Gastrocnemius medialis (tissue), 4 donors: ENCODE results near the gene ANKRD13B. TPM values are rescaled to one million over a fixed set of nuclear protein-coding genes. Genes with fewer than 3 reads are reported as not detected.

Source experiments
- ATAC-seq, 2 donors: fragments of 150-250 bp; one replicate each; pipeline ENCODE4 v1.9.1; 2016
- DNase-seq, 2 donors: peaks; one replicate each; pipeline ENCODE4 v3.0.0-alpha.2; 2019
- H3K27ac ChIP-seq, 4 donors: fragments of 200-600 bp; sonication (generic); 1 replicate in 1 of 4; 2 replicates in 3 of 4; pipeline ENCODE4 v1.5.1; 2016 to 2018; ENCODE audit warnings: mild to moderate bottlenecking in 2 of 4, moderate library complexity in 1 of 4
- H3K27me3 ChIP-seq, 3 donors: fragments of 200-600 bp; sonication (generic) in 2 of 3; 1 replicate in 1 of 3; 2 replicates in 2 of 3; pipeline versions ENCODE4 v1.5.1 to v1.6.0; 2016 to 2019; ENCODE audit warnings: mild to moderate bottlenecking in 1 of 3, moderate library complexity in 1 of 3
- H3K36me3 ChIP-seq, 2 donors: fragments of 200-600 bp; sonication (generic) in 1 of 2; one replicate each; pipeline ENCODE4 v1.5.1; 2017 to 2018
- H3K4me1 ChIP-seq, 2 donors: fragments of 200-600 bp; sonication (generic) in 1 of 2; one replicate each; pipeline ENCODE4 v1.5.1; 2016 to 2017; ENCODE audit warnings: mild to moderate bottlenecking in 2 of 2
- H3K4me3 ChIP-seq, 4 donors: fragments of 200-600 bp; sonication (generic) in 3 of 4; 1 replicate in 1 of 4; 2 replicates in 3 of 4; pipeline ENCODE4 v1.5.1; 2016 to 2019; ENCODE audit warnings: mild to moderate bottlenecking in 2 of 4
- H3K9me3 ChIP-seq, 3 donors: fragments of 200-600 bp; sonication (generic) in 2 of 3; 1 replicate in 1 of 3; 2 replicates in 2 of 3; pipeline ENCODE4 v1.5.1; 2016 to 2019
- POLR2A ChIP-seq, 2 donors: fragments of 450-650 bp; IDR thresholded peaks; one replicate each; pipeline ENCODE4 v1.6.1; 2017; ENCODE audit warnings: antibody characterized with exemption in 2 of 2, mild to moderate bottlenecking in 2 of 2, moderate library complexity in 2 of 2
- in situ Hi-C, 4 donors: fragments of 200-750 bp; cut with MboI; loops; one replicate each; pipeline versions ENCODE4 v1.15.0 to v1.8.0; 2017; ENCODE audit warnings: low sequenced_read_pairs in 4 of 4
- intact Hi-C: fragments of 100-400 bp; cut with DNase I; formaldehyde crosslinking; loops from one replicate; pipeline ENCODE4 v1.15.1; 2023; ENCODE audit warnings: low total_unique reads
- total RNA-seq, 4 donors: library from RNA; depleted of rRNA; stranded (reverse); fragments of >200 nt; gene quantifications; one replicate each; pipeline versions ENCODE4 v1.1.0 to v1.2.3, GENCODE V29; 2016
- TF ChIP-seq, protein P1 (sequence below), 5 experiments: fragments of 450-650 bp in 3 of 5; fragments of 200-600 bp in 2 of 5; sonication (generic) in 2 of 5; IDR thresholded peaks in 4 of 5; conservative IDR thresholded peaks in 1 of 5; 1 replicate in 4 of 5; 2 replicates in 1 of 5; pipeline ENCODE4 v1.5.1; 2016 to 2019; ENCODE audit warnings: antibody characterized with exemption in 5 of 5, mild to moderate bottlenecking in 3 of 5, moderate library complexity in 3 of 5

Gene ANKRD13B
- total RNA-seq, 4 donors from 2014 or later: 8.2 to 11.5 (median 9.2) TPM

DNA sequence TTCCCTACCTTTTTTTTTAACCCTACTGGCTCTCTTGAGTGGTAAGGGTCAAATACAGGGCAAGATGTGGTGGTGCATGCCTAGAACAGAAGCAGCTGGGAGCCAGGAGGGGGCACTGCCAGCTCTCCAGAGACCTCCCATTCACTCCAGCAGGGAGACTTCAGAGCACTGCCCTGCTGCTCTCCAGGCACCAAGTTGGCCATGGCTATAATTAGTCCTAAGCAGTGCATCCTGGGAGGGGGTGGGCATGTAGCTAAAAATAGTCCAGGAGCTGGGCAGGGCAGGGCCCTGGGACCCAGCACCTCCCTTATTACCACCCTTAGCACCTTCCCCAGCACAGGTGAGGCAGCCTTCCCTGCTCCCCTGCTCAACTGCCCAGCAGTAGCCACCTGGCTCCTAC is 26.3 kb downstream of the ANKRD13B start:
- no peaks in the 10 kb centered on the region for H3K9me3 ChIP-seq
- peaks cover 72% of the 10 kb centered on the region in 2 donors for H3K4me1 ChIP-seq
- peak overlapping the region; percentile 45 to 99 (median 92) for H3K4me3 ChIP-seq
- no peaks in the 10 kb centered on the region for H3K27me3 ChIP-seq
- in situ Hi-C loops (loop anchor here in 3 of 4 donors (25.0 kb wide), 2 partner anchors 293 to 318 kb away; partner anchors contain the start of genes EFCAB5 (in 2 of the 3) and SSH2 (in 2 of the 3)), intact Hi-C loops (loop anchor here (1.0 kb wide), 2 partner anchors 160 to 311 kb away; partner anchors contain the start of gene SSH2)
- DNase-seq: peak; percentile 73 to 92
- peak overlapping the region; percentile 98 to 100 (median 99) for H3K27ac ChIP-seq
- peaks cover 0 to 21% of the 10 kb centered on the region in 2 donors for H3K36me3 ChIP-seq
- TF ChIP-seq, protein P1, sequence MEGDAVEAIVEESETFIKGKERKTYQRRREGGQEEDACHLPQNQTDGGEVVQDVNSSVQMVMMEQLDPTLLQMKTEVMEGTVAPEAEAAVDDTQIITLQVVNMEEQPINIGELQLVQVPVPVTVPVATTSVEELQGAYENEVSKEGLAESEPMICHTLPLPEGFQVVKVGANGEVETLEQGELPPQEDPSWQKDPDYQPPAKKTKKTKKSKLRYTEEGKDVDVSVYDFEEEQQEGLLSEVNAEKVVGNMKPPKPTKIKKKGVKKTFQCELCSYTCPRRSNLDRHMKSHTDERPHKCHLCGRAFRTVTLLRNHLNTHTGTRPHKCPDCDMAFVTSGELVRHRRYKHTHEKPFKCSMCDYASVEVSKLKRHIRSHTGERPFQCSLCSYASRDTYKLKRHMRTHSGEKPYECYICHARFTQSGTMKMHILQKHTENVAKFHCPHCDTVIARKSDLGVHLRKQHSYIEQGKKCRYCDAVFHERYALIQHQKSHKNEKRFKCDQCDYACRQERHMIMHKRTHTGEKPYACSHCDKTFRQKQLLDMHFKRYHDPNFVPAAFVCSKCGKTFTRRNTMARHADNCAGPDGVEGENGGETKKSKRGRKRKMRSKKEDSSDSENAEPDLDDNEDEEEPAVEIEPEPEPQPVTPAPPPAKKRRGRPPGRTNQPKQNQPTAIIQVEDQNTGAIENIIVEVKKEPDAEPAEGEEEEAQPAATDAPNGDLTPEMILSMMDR (IDR thresholded peaks at IDR 0.05 in 4 of 5, conservative IDR thresholded peaks at IDR 0.05 in 1 of 5): peak in 4 of 5 experiments; percentile 11 to 50 (median 32)
- peak; percentile 81 to 82 for TF ChIP-seq POLR2A (IDR thresholded peaks at IDR 0.05)
- peak; percentile 39 to 53 for ATAC-seq

DNA sequence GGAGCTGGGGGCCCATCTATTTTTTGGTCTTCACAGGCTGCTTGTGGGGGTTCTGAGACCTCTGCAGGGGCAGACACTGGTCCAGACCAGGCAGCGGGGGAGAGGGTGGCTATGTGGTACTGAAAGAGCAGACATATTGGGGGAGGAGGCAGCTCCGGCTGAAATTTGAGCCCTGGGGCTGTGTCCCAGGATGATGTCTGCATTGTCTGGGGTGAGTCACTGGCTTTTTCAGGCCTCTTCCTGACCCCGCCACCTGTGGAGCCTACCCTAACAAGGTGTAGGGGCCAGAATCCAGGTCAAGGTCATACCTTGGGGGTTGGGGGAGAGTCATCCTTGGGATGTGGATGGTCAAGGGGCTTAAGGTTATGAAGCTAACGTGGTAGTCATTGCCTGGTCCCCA is 27.3 kb downstream of the ANKRD13B start:
- peak; percentile 43 to 45 for ATAC-seq
- in situ Hi-C loops: loop anchor here in 3 of 4 donors (10.0 to 25.0 kb wide), 3 partner anchors 155 to 317 kb away; partner anchors contain the start of genes EFCAB5 (in 2 of the 3) and SSH2 (in 2 of the 3)

DNA sequence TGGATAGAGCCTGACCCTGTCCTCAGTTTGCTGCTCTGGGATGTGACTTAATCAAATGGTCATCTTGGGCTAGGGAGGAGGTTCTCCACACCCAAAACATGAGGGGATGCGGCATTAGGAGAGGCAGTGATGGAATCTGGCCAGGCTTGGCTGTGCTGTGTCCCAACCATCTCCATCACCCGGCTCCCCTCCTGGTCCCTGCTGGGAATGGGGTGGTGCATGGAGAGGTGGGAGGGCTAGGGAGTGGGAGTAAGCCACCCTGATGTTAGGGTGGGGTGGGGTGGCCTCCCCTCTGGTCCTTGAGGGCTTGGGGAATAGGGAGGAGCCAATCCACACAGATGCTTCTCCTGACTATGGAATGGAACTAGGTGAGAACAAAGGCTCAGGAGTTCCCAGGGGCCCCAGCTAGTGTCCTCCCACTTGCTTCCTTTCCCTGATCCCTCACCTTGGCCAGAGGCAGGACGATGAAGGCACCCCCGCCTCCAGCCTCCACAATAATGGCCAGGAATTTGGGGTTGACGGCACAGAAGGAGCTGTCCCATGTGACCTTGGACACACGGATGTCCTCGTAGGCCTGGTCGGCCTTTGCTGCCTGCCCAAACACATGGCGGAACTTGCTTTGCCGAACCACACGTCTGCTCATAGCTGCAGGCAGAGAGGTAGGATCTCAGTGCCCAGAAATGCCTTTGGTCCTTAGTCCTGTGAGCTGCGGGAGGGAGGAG is 28.0 kb downstream of the ANKRD13B start:
- Histone ChIP-seq H3K9me3 (no peaks in the 10 kb centered on the region), H3K4me3 (peak overlapping the region; percentile 89 to 99 (median 96)), H3K4me1 (peaks cover 65 to 66% of the 10 kb centered on the region in 2 donors), H3K27ac (peak overlapping the region; percentile 98 to 100 (median 99)), H3K36me3 (peaks cover 0 to 21% of the 10 kb centered on the region in 2 donors), H3K27me3 (no peaks in the 10 kb centered on the region)
- ATAC-seq: no peak
- peak in 1 of 2 donors; percentile 46 for DNase-seq
- TF ChIP-seq, protein P1 (IDR thresholded peaks at IDR 0.05 in 4 of 5, conservative IDR thresholded peaks at IDR 0.05 in 1 of 5): no peak
- no peak for TF ChIP-seq POLR2A (IDR thresholded peaks at IDR 0.05)
- intact Hi-C loops: loop anchor here (1.0 to 10.0 kb wide), 4 partner anchors 18 to 486 kb away; no protein-coding TSS in a partner anchor
- in situ Hi-C loops: loop anchor here in 3 of 4 donors (10.0 to 25.0 kb wide), 3 partner anchors 154 to 316 kb away; partner anchors contain the start of genes EFCAB5 (in 2 of the 3) and SSH2 (in 2 of the 3)

More for the DNA sequence above, 27.3 kb downstream of the ANKRD13B start:
- peak; percentile 77 to 91 for DNase-seq
- H3K9me3 ChIP-seq: no peaks in the 10 kb centered on the region
- H3K36me3 ChIP-seq: peaks cover 0 to 21% of the 10 kb centered on the region in 2 donors
- peak overlapping the region; percentile 98 to 100 (median 99) for H3K27ac ChIP-seq
- H3K4me3 ChIP-seq: peak overlapping the region; percentile 89 to 99 (median 96)
- no peaks in the 10 kb centered on the region for H3K27me3 ChIP-seq
- peak; percentile 36 to 51 for TF ChIP-seq POLR2A (IDR thresholded peaks at IDR 0.05)
- TF ChIP-seq, protein P1 (IDR thresholded peaks at IDR 0.05 in 4 of 5, conservative IDR thresholded peaks at IDR 0.05 in 1 of 5): no peak
- intact Hi-C loops: loop anchor here (1.0 to 10.0 kb wide), 4 partner anchors 19 to 485 kb away; no protein-coding TSS in a partner anchor
- peaks cover 62 to 68% of the 10 kb centered on the region in 2 donors for H3K4me1 ChIP-seq

DNA sequence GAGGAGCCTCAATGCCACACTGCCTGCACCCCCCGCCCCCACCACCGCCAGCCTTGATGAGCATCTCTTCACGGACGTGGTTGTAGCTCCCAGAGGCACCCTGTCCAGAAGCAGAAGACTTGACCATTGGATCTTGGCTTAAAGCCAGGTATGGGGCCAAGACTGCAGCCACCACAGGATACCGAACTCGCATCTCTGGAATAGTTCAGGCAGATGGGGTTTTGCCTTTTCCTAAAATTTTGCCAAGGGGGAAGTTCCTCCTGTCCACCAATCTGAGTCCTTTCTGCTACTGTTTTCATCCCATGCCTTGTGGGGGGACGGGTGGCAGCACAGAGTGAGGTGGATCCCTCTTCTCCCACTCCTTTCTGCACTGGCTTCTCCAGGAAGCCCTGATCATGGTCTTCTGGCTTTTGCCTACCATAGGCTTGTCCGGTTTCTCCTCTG is 28.8 kb downstream of the ANKRD13B start:
- H3K4me3 ChIP-seq: peak overlapping the region; percentile 89 to 99 (median 96)
- TF ChIP-seq, protein P1 (IDR thresholded peaks at IDR 0.05 in 4 of 5, conservative IDR thresholded peaks at IDR 0.05 in 1 of 5): no peak
- no peak for TF ChIP-seq POLR2A (IDR thresholded peaks at IDR 0.05)
- H3K36me3 ChIP-seq: peaks cover 0 to 17% of the 10 kb centered on the region in 2 donors
- no peaks in the 10 kb centered on the region for H3K9me3 ChIP-seq
- in situ Hi-C loops: loop anchor here in 3 of 4 donors (10.0 to 25.0 kb wide), 3 partner anchors 153 to 316 kb away; partner anchors contain the start of genes EFCAB5 (in 2 of the 3) and SSH2 (in 2 of the 3)
- DNase-seq (peak in 1 of 2 donors; percentile 75), ATAC-seq (peak; percentile 9 to 10)
- intact Hi-C loops: loop anchor here (5.0 to 10.0 kb wide), 3 partner anchors 56 to 487 kb away; no protein-coding TSS in a partner anchor
- no peaks in the 10 kb centered on the region for H3K27me3 ChIP-seq
- H3K27ac ChIP-seq: peak overlapping the region; percentile 98 to 100 (median 99)
- H3K4me1 ChIP-seq: peaks cover 62 to 66% of the 10 kb centered on the region in 2 donors
